HG03196 (cell line): ENCODE data around the gene LRRC8A.
"Not testable (repeated sequence)": the region's sequence is repeated elsewhere in the genome, so short reads cannot be mapped to it uniquely, and the experiment has no call there.

Experiments
- ATAC-seq: cut with Tn5 transposase; IDR thresholded peaks from one replicate; pipeline ENCODE4 v1.9.1; 2021; ENCODE audit not compliant: unreplicated experiment

Gene LRRC8A

GRCh38 chr9:128947277-128947526, 65.3 kb downstream of the LRRC8A start:
- ATAC-seq: peak; percentile 21

GRCh38 chr9:128947527-128948301, 65.8 kb downstream of the LRRC8A start, which contains the start of the genes DOLK and NUP188:
TSS of gene DOLK (minus strand) at chr9:128947603. CDS start at chr9:128947303, 300 bp downstream.
TSS of gene NUP188 (plus strand) at chr9:128947699. CDS start at chr9:128947720, 21 bp downstream.
- ATAC-seq: peak; percentile 78

GRCh38 chr9:128961403-128961802, 79.5 kb downstream of the LRRC8A start:
- not testable (repeated sequence) for ATAC-seq
